IMR-90 (cell line): ENCODE results near the gene SOX5. TPM values are rescaled to one million over a fixed set of nuclear protein-coding genes. Genes with fewer than 3 reads are reported as not detected.

Experiments
- ATAC-seq: fragments of 200-7000 bp; cut with Tn5 transposase; 2 replicates; pipeline ENCODE4 v1.9.1; 2020; ENCODE audit warnings: low read depth, mild to moderate bottlenecking, moderate library complexity
- BruUV-seq: library from RNA; stranded (reverse); fragments of 400-500 nt; replicated peaks from 2 replicates; lab custom pipeline; 2021; lab: Mats Ljungman, UMichigan
- CTCF ChIA-PET: fragments of 300-600 bp; formaldehyde crosslinking; extraction: SDS; loops from one replicate; lab custom pipeline; 2021; ENCODE audit warnings: antibody characterized with exemption; lab: Yijun Ruan, JAX
- POLR2A ChIA-PET: fragments of 300-600 bp; sonication (Branson Sonifier 250); formaldehyde crosslinking; loops from one replicate; lab custom pipeline; 2022; ENCODE audit warnings: antibody characterized with exemption; ENCODE audit not compliant: unreplicated experiment; lab: Charles Lee
- DNase-seq: peaks from one replicate; pipeline ENCODE4 v3.0.0; 2013
- H2AFZ ChIP-seq: replicated peaks from 2 replicates; pipeline ENCODE3; 2013; ENCODE audit warnings: low read length, mild to moderate bottlenecking; ENCODE audit not compliant: poor library complexity
- H2AK5ac ChIP-seq: 2 replicates; pipeline ENCODE4 v1.6.1; 2013; ENCODE audit warnings: low read depth, low read length, inconsistent platforms
- H2AK9ac ChIP-seq: replicated peaks from 2 replicates; pipeline ENCODE3; 2013; ENCODE audit warnings: mild to moderate bottlenecking, low read depth, low read length, moderate library complexity; ENCODE audit not compliant: poor library complexity
- H2BK120ac ChIP-seq: 2 replicates; pipeline ENCODE4 v1.6.1; 2013; ENCODE audit warnings: low read depth, low read length, inconsistent platforms
- H2BK15ac ChIP-seq: 3 replicates; pipeline ENCODE4 v1.6.1; 2013; ENCODE audit warnings: low read depth, low read length, inconsistent platforms
- H2BK20ac ChIP-seq: 2 replicates; pipeline ENCODE4 v1.6.1; 2013; ENCODE audit warnings: low read depth, mild to moderate bottlenecking, inconsistent platforms, low read length, moderate library complexity
- H2BK5ac ChIP-seq: 2 replicates; pipeline ENCODE4 v1.6.1; 2013; ENCODE audit warnings: mild to moderate bottlenecking, low read depth, low read length, inconsistent platforms; ENCODE audit not compliant: poor library complexity, severe bottlenecking
- H3K14ac ChIP-seq: replicated peaks from 2 replicates; pipeline ENCODE4 v1.6.1; 2013; ENCODE audit warnings: low read depth, low read length, inconsistent platforms
- H3K18ac ChIP-seq: 2 replicates; pipeline ENCODE4 v1.6.1; 2013; ENCODE audit warnings: low read depth, low read length, control low read depth
- H3K23ac ChIP-seq: 2 replicates; pipeline ENCODE4 v1.6.1; 2013; ENCODE audit warnings: low read depth, low read length, inconsistent platforms
- H3K27ac ChIP-seq: 2 replicates; pipeline ENCODE4 v1.5.1; 2013; ENCODE audit warnings: mild to moderate bottlenecking, control low read depth, low read length; ENCODE audit not compliant: insufficient read depth
- H3K27me3 ChIP-seq: 2 replicates; pipeline ENCODE4 v1.6.1; 2013; ENCODE audit warnings: low read length; ENCODE audit not compliant: control insufficient read depth, insufficient read depth
- H3K36me3 ChIP-seq: 2 replicates; pipeline ENCODE4 v1.6.1; 2013; ENCODE audit warnings: low read length, mixed read lengths; ENCODE audit not compliant: control insufficient read depth, insufficient read depth
- H3K4ac ChIP-seq: 2 replicates; pipeline ENCODE4 v1.6.1; 2013; ENCODE audit warnings: low read depth, low read length, inconsistent platforms
- H3K4me1 ChIP-seq: 2 replicates; pipeline ENCODE4 v1.6.1; 2013; ENCODE audit warnings: low read length, mixed read lengths; ENCODE audit not compliant: control insufficient read depth, insufficient read depth
- H3K4me2 ChIP-seq: 2 replicates; pipeline ENCODE4 v1.6.1; 2013; ENCODE audit warnings: low read depth, mild to moderate bottlenecking, control low read depth, low read length, moderate library complexity
- H3K4me3 ChIP-seq: 2 replicates; pipeline ENCODE4 v1.5.1; 2013; ENCODE audit warnings: low read depth, mild to moderate bottlenecking, control low read depth, low read length, moderate library complexity; ENCODE audit not compliant: insufficient read depth
- H3K56ac ChIP-seq: 2 replicates; pipeline ENCODE4 v1.6.1; 2013; ENCODE audit warnings: low read length, inconsistent platforms; ENCODE audit not compliant: insufficient read depth; ENCODE audit errors: extremely low read depth
- H3K79me1 ChIP-seq, 2 experiments: 2 replicates each; pipeline ENCODE4 v1.6.1; 2013; ENCODE audit warnings: low read length in 2 of 2, inconsistent platforms in 1 of 2, low read depth in 1 of 2
- H3K9ac ChIP-seq: 2 replicates; pipeline ENCODE4 v1.6.1; 2013; ENCODE audit warnings: low read depth, low read length, control low read depth
- H3K9me1 ChIP-seq: 2 replicates; pipeline ENCODE4 v1.6.1; 2013; ENCODE audit warnings: low read length, inconsistent platforms; ENCODE audit not compliant: insufficient read depth
- H3K9me3 ChIP-seq: 2 replicates; pipeline ENCODE4 v1.6.1; 2013; ENCODE audit warnings: low read length; ENCODE audit not compliant: control insufficient read depth, insufficient read depth
- H4K20me1 ChIP-seq: 2 replicates; pipeline ENCODE4 v1.6.1; 2013; ENCODE audit warnings: low read length, inconsistent platforms; ENCODE audit not compliant: insufficient read depth
- H4K5ac ChIP-seq: 2 replicates; pipeline ENCODE4 v1.6.1; 2013; ENCODE audit warnings: mild to moderate bottlenecking, low read depth, low read length, control low read depth
- H4K8ac ChIP-seq, 2 experiments: 2 replicates each; pipeline ENCODE4 v1.6.1; 2013; ENCODE audit warnings: low read depth in 2 of 2, low read length in 2 of 2, control low read depth in 1 of 2, inconsistent platforms in 1 of 2
- H4K91ac ChIP-seq: 2 replicates; pipeline ENCODE4 v1.6.1; 2013; ENCODE audit warnings: low read depth, low read length, inconsistent platforms; ENCODE audit not compliant: insufficient read depth
- BHLHE40 ChIP-seq: fragments of 150-350 bp; IDR thresholded peaks from 2 replicates; pipeline ENCODE4 v1.6.1; 2016; ENCODE audit warnings: mild to moderate bottlenecking, low read depth, low read length
- CEBPB ChIP-seq: IDR thresholded peaks from 2 replicates; pipeline ENCODE4 v1.6.1; 2012; ENCODE audit warnings: low read depth, low read length, improper control_type of control experiment
- CHD1 ChIP-seq: IDR thresholded peaks from 2 replicates; pipeline ENCODE4 v1.6.1; 2012; ENCODE audit warnings: low read depth, low read length, improper control_type of control experiment
- RAD21 ChIP-seq: IDR thresholded peaks from 2 replicates; pipeline ENCODE4 v1.6.1; 2012; ENCODE audit warnings: low read length, improper control_type of control experiment
- RCOR1 ChIP-seq: IDR thresholded peaks from 2 replicates; pipeline ENCODE4 v1.6.1; 2012; ENCODE audit warnings: mild to moderate bottlenecking, low read length, improper control_type of control experiment; ENCODE audit not compliant: insufficient replicate concordance
- RFX5 ChIP-seq: IDR thresholded peaks from 2 replicates; pipeline ENCODE4 v1.8.0; 2012; ENCODE audit warnings: low read depth, mild to moderate bottlenecking, low read length, moderate library complexity
- WGBS, 2 experiments: methylation state at CpG; one replicate each; pipeline versions ENCODE4 v1.1.5 to v1.1.7; 2013; ENCODE audit warnings: missing lambda C conversion rate in 2 of 2; ENCODE audit not compliant: insufficient read length in 1 of 2; ENCODE audit errors: extremely low coverage in 2 of 2; 5-methylcytosine and 5-hydroxymethylcytosine counted together
- dilution Hi-C: fragments of 300-500 bp; cut with HindIII; formaldehyde crosslinking; loops from one replicate; pipeline ENCODE4 v1.14.3; 2018; ENCODE audit warnings: low sequenced_read_pairs; ENCODE audit not compliant: unreplicated experiment
- in situ Hi-C: fragments of 300-500 bp; cut with MboI; formaldehyde crosslinking; loops from 3 replicates; pipeline ENCODE4 v1.14.3; 2019; ENCODE audit warnings: low sequenced_read_pairs, inconsistent platforms, mixed read lengths
- intact Hi-C: fragments of 100-400 bp; cut with micrococcal nuclease; formaldehyde crosslinking; loops from 2 replicates; pipeline ENCODE4 v1.10.0; 2022
- polyA plus RNA-seq, 3 experiments: library from polyadenylated mRNA; depleted of rRNA; stranded (reverse); fragments of >200 nt; gene quantifications; 2 replicates each; pipeline ENCODE4 v1.2.3, GENCODE V29; 2012; ENCODE audit warnings: low replicate concordance in 1 of 3
- total RNA-seq: library from RNA; depleted of rRNA; stranded (reverse); fragments of >200 nt; gene quantifications from 2 replicates; pipeline ENCODE4 v1.2.3, GENCODE V29; 2012

SOX5 gene
- total and polyA plus RNA-seq, 2 of the 4 experiments (the other 2 are of a cell fraction): 1.1 to 13.1 TPM

DNA sequence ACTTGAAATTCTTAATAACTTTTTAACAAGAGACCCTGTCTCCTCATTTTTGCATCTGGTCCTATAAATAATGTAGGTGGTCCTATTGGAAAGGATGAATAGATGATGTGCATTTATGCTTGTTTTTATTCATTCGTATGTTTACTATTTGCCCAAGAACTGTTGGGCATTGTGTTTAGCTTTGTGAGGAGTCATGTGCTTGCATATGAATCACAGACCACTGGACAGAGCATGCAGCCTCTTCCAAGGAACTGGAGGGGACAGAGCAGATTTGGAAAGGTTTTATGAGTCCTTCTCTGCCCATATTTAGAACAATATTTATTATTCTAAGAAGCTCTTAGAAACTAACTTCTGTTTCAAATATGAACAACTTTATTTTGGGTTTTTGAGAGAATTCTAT is 414.0 kb downstream of the SOX5 start:
- no CpG with 5 or more reads among the region's 1 CpG for WGBS, 2 experiments
- no peak overlapping the region for H3K18ac ChIP-seq
- H2BK120ac ChIP-seq: no peak overlapping the region
- TF ChIP-seq BHLHE40 (no peak), RFX5 (no peak), CEBPB (no peak), RCOR1 (no peak), RAD21 (no peak), CHD1 (no peak)
- H2AFZ ChIP-seq: no peak overlapping the region
- H3K23ac ChIP-seq: no peak overlapping the region
- DNase-seq: no peak
- no peak overlapping the region for H2BK15ac ChIP-seq
- no peak overlapping the region for H3K4me3 ChIP-seq
- no peak overlapping the region for H2BK20ac ChIP-seq
- H3K4ac ChIP-seq: no peak overlapping the region
- in situ Hi-C loops: no loop called here
- ChIA-PET CTCF (interaction anchor here (1.0 kb wide), 1 partner anchor 21 kb away, joined by 6 read pairs; no protein-coding TSS in a partner anchor), POLR2A (no interaction called here)
- H4K20me1 ChIP-seq: no peaks in the 10 kb centered on the region
- no peak overlapping the region for H3K27ac ChIP-seq
- H3K27me3 ChIP-seq: no peaks in the 10 kb centered on the region
- no peak overlapping the region for H3K14ac ChIP-seq
- H4K5ac ChIP-seq: no peak overlapping the region
- H3K36me3 ChIP-seq: peaks cover 4% of the 10 kb centered on the region; the same call in 1 of the 2 replicates
- BruUV-seq: no TSS peak
- H2BK5ac ChIP-seq: no peak overlapping the region
- no peak overlapping the region for H4K91ac ChIP-seq
- no peak overlapping the region for H2AK9ac ChIP-seq
- no peaks in the 10 kb centered on the region for H3K9me1 ChIP-seq
- peak; percentile 49; the same call in 1 of the 2 replicates for ATAC-seq
- no peak overlapping the region for H3K56ac ChIP-seq
- no peak overlapping the region for H3K9ac ChIP-seq
- no peaks in the 10 kb centered on the region for H3K79me1 ChIP-seq
- no peaks in the 10 kb centered on the region for H3K9me3 ChIP-seq
- H3K4me2 ChIP-seq: no peak overlapping the region
- H2AK5ac ChIP-seq: no peak overlapping the region
- intact Hi-C loops: no loop called here
- no peak overlapping the region for H4K8ac ChIP-seq
- dilution Hi-C loops: no loop called here
- no peaks in the 10 kb centered on the region for H3K4me1 ChIP-seq
